LNCaP clone FGC (cell line): ENCODE measurements around the gene GPRIN1.
"Not testable (repeated sequence)": the region's sequence is repeated elsewhere in the genome, so short reads cannot be mapped to it uniquely, and the experiment has no call there.

Source experiments
- DNase-seq: peaks from one replicate; pipeline ENCODE4 v3.0.0-alpha.2; 2011; ENCODE audit warnings: low read depth
- H3K4me3 ChIP-seq: 2 replicates; pipeline ENCODE4 v1.5.1; 2011; ENCODE audit warnings: mild to moderate bottlenecking, low read depth, low read length, control low read depth
- TF ChIP-seq, protein P1 (sequence below): IDR thresholded peaks from 2 replicates; pipeline ENCODE4 v1.5.1; 2012; ENCODE audit warnings: mild to moderate bottlenecking; ENCODE audit not compliant: control insufficient read depth, insufficient read depth; ENCODE audit errors: extremely low read depth

The GPRIN1 gene

DNA sequence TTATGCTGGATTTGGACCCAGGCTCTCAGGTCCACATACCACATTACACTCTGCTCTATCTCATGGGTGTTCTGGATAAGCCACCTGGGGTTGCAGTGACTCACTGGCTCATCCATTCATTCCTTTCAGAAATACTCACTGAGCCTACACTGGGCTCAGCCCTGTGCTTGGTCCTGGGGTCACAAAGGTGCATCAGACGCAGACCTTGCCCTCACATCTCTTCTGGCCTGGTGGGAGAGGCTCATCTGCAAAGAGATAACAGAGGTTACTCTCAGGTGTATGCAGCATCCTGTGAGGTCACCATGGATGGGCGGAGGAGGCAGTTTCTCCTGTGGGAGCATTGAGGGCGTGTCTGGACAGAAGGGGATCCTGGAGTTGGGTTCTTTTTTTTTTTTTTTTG lies 48.7 kb downstream of the GPRIN1 start:
- TF ChIP-seq, protein P1, sequence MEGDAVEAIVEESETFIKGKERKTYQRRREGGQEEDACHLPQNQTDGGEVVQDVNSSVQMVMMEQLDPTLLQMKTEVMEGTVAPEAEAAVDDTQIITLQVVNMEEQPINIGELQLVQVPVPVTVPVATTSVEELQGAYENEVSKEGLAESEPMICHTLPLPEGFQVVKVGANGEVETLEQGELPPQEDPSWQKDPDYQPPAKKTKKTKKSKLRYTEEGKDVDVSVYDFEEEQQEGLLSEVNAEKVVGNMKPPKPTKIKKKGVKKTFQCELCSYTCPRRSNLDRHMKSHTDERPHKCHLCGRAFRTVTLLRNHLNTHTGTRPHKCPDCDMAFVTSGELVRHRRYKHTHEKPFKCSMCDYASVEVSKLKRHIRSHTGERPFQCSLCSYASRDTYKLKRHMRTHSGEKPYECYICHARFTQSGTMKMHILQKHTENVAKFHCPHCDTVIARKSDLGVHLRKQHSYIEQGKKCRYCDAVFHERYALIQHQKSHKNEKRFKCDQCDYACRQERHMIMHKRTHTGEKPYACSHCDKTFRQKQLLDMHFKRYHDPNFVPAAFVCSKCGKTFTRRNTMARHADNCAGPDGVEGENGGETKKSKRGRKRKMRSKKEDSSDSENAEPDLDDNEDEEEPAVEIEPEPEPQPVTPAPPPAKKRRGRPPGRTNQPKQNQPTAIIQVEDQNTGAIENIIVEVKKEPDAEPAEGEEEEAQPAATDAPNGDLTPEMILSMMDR = no peak
- H3K4me3 ChIP-seq = no peak overlapping the region

DNA sequence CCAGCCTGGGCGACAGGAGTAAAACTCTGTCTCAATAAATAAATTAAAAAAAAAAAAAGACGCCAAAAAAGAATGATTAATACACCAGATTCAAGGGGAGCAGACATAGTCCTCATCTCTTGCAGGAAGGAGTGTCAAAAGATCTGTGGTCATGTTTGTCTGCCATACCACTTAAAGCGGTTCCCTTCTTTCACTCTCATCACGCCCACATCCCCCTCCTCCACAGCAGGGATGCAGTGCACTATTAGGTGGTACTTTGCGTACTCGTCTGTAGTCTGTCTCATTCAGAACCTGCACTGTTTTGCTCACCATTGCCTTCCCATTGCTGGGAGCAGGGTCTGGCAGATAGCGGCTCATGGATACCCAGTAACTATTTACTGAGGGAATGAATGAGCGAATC lies 49.6 kb downstream of the GPRIN1 start:
- no peak for DNase-seq
- TF ChIP-seq, protein P1 = no peak
- H3K4me3 ChIP-seq = no peak overlapping the region

More for the DNA sequence above, 48.7 kb downstream of the GPRIN1 start:
- DNase-seq = no peak

DNA sequence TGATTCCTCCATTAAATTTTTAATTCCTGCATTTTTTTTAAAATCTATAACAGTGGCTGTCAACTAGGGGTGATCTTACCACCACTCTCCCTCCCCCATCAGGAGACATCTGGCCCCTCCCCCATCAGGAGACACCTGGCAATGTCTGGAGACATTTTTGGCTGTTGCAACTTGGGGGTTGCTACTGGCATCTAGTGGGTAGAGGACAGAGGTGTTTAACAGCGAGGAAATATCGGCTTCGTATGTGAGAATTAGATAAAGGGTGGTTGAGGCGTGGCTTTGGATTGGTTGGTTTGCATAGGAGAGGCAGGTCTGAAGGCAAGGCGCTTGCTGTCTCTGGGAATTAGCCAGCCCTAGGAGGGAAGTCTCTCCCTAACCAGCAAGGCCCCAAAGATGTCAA lies 50.3 kb downstream of the GPRIN1 start:
- DNase-seq = no peak
- no peak overlapping the region for H3K4me3 ChIP-seq
- TF ChIP-seq, protein P1 = no peak

DNA sequence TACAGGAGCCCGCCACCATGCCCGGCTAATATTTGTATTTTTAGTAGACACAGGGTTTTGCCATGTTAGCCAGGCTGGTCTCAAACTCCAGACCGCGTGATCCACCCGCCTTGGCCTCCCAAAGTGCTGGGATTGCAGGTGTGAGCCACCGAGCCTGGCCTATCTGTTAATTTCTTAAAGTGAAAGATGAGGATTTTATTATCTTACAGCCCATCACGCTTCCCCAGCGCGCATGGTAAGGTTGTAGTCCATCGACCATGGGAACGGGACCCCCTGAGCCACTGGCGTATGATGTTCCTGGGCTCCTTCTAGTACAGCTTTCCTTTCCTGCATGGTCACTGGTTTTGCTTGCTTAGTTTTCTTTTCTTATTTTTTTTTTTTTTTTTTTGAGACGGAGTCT lies 52.1 kb downstream of the GPRIN1 start:
- TF ChIP-seq, protein P1 = no peak
- no peak for DNase-seq
- H3K4me3 ChIP-seq = no peak overlapping the region

DNA sequence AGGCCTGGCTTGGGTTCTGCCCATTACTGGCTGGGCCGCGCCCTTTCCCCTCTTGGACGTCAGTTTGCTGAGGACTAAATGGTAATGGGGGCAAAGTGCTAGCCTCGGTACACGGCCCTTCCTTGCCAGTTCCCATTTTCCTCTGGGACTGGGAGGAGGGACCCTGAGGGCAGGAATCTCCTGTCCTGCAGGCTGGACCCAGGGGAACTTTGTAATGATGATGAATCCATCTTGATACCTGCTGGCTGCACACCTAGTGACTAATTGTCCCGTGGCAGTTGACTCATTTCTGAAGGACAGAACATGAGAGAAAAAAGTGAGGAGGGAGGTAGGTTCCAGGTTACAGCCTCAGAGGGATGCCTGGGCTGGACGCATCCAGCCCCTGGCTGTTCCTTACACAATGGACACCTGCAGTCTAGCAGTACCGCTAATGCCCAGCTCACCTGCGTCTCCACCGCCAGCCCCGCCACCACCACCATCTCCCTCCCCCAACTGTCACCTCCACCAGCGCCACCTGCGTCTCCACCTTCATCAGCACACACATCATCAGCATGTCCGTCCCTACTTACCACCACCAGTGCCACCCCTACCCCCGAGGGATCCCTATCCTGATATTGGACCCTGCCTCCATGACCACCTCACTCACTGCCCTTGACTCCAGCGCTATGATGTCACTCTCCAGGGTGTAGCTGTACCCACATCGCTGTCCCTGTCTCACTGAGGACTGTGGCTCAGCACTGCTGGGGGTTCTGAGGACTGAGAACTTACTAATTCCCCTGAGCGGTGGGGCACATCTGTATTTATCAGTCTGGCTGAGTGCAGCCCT lies 56.5 kb downstream of the GPRIN1 start:
- no peak for DNase-seq
- no peak overlapping the region for H3K4me3 ChIP-seq
- TF ChIP-seq, protein P1 = no peak

DNA sequence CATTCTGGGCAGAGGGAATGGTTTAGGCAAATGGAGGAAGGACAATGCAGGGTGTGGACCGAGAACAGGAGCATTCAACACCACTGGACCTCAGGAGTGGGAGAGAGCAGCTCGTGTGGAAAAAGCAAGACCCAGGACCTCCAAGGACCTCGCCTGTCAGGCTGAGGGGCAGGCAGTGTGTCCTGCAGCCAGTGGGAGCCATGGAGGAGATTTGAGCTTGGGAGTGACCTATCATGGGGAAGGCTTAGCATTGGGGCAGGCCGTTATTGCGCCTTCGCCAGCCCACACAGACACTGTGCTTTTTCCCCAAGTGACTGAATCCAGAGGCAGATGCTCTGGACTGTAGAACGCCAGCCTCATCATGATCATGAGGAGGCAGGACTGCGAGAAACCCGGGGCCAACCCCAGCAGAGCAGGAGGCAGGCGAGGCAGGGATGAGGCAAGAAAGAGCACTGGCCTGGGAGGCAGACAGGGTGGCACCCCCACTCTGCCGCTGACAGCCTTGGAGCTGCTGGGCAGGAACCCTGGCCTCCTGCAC lies 57.6 kb downstream of the GPRIN1 start:
- no peak for DNase-seq
- TF ChIP-seq, protein P1 = no peak
- no peak overlapping the region for H3K4me3 ChIP-seq

DNA sequence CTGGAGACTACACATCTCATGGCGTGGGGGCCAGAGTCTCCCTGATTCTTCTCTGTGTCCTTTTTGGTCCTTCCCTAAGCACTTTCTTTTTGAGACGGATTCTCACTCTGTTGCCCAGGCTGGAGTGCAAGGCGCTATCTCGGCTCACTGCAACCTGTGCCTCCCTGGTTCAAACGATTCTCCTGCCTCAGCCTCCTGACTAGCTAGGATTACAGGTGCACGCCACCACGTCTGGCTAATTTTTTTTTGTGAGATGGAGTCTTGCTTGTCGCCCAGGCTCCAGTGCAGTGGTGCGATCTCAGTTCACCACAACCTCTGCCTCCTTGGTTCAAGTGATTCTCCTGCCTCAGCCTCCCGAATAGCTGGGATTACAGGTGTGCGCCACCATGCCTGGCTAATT lies 59.0 kb downstream of the GPRIN1 start:
- not testable (repeated sequence) for H3K4me3 ChIP-seq, DNase-seq
